Left renal cortex interstitium (tissue), 4 donors: Measurements from ENCODE around the gene KCTD5. TPM values are rescaled to one million over a fixed set of nuclear protein-coding genes. Genes with fewer than 3 reads are reported as not detected.
"Not testable (repeated sequence)": the region's sequence is repeated elsewhere in the genome, so short reads cannot be mapped to it uniquely, and the experiment has no call there.

ENCODE experiments used
- DNase-seq, 4 donors: peaks; one replicate each; pipeline ENCODE4 v3.0.0-alpha.2; 2013; ENCODE audit warnings: low read depth in 4 of 4, low spot score in 2 of 4, missing footprints in 1 of 4
- polyA plus RNA-seq, 4 donors: library from polyadenylated mRNA; unstranded; fragments of 120-200 nt; gene quantifications; one replicate each; pipeline ENCODE4 v1.2.1, GENCODE V29; 2013; ENCODE audit not compliant: insufficient read length in 4 of 4

KCTD5 gene
- polyA plus RNA-seq, 4 donors, result 22.0 to 26.5 (median 23.4) TPM

DNA sequence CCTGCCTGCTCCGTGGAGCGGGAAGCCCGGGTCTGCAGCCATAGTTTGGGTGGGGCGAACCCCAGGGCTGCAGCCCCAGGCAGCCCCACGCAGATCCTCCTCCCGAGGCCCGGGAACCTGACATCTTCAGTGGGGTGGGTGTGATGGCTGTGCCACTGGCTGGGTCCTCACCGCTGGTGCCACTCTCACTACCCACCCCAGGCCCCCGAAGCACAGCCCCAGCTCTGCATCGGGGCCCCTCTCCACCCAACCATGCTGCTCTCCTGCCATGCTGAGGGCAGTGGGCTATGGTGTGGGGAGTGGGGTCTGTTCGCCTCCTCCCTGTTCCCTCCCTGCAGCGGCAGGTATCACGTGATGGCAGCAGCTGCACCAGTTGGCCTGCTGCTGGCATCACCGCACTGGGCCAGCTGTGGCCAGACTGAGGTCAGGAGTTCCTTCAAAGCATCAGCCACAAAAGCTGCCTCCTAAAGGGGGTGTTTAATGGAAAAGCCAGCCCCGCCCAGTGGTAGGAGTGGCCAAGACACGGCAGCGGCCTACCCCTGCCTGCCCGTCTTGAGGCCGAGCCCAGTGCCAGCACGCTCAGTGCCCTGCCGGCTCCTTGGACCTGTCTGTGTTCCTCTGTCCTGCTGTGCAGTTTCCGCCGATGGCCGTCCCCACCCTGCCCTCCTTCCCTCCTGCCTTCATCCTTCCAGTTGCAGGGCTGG, 10.8 kb downstream of the KCTD5 start:
- no peak for DNase-seq

GRCh38 chr16:2696601-2697250, 14.4 kb downstream of the KCTD5 start:
- not testable (repeated sequence) for DNase-seq

DNA sequence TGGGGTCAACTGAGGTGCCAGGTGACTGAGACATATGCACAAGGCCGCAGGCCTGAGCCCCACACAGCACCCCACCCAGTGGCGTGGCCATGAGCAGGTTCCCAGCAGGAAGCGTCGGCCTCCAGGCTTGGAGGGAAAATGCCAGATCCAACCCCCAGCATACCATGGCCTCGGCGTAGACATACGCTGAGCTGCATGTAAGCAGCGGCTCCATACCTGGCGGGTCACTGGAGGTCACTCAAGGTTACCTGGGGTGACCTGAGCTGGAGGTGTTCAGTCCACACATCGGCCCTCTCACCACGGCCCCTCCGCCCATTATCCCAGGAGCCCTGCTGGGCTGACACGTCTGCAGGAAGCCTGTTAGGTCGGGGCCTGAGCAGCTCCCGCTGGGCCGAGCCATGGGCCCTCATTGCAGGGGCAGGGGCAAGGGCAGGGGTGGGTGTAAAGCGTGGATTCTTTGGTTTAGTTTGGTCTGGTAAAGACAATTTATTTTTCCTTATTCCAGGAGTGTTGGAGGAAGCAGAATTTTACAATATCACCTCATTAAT, 15.2 kb downstream of the KCTD5 start:
- no peak for DNase-seq

GRCh38 chr16:2698103-2698870, 16.0 kb downstream of the KCTD5 start:
- no peak for DNase-seq

- no peak for DNase-seq
Observed at GRCh38 chr16:2698965-2699750, 16.8 kb downstream of the KCTD5 start.

GRCh38 chr16:2699791-2700600, 17.7 kb downstream of the KCTD5 start:
- DNase-seq, result no peak

DNA sequence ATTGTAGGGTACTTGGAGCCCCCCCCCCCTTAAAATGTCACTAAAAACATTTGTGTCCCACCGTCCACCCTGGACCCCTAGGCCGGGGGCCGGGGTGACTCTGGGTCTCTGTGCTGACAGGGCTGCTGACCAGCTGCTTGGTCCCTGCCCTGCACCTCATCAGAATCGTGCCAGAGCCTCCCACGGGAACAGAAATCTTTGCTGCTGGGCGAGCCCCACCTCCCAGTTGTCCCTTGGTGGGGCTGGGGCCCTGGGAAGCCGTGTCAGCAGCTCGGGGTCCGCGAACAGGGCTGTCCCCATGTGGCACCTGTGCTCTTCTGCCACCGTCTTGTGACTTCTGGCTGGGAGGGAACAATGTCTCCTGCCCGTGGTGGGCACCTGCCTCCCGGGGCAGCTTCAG, 18.5 kb downstream of the KCTD5 start:
- DNase-seq, result no peak

DNA sequence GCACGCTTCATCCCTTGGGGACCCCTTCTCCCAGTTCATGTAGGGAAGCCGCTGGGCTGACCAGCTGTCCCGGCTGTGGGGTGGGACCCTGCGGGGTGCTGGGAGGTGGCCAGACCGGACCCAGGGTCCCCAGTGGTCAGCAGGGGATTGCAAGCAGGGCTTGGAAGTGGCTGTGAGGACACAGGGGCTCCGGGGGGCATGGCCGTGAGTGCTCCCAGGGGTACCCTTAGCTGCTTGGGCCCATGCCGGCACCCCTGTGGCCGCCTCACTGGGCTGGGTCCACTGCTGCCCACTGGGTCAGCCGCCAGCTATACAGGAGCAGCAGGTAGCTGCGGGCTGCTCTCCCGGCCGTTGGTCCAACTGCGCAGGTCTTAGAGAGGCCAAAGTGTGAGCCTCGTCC, 18.9 kb downstream of the KCTD5 start:
- no peak for DNase-seq

- no peak for DNase-seq
Observed at GRCh38 chr16:2701713-2702437, 19.6 kb downstream of the KCTD5 start.

GRCh38 chr16:2702438-2702825, 20.1 kb downstream of the KCTD5 start:
- DNase-seq, result no peak

GRCh38 chr16:2702871-2703745, 20.8 kb downstream of the KCTD5 start:
- DNase-seq, result no peak

DNA sequence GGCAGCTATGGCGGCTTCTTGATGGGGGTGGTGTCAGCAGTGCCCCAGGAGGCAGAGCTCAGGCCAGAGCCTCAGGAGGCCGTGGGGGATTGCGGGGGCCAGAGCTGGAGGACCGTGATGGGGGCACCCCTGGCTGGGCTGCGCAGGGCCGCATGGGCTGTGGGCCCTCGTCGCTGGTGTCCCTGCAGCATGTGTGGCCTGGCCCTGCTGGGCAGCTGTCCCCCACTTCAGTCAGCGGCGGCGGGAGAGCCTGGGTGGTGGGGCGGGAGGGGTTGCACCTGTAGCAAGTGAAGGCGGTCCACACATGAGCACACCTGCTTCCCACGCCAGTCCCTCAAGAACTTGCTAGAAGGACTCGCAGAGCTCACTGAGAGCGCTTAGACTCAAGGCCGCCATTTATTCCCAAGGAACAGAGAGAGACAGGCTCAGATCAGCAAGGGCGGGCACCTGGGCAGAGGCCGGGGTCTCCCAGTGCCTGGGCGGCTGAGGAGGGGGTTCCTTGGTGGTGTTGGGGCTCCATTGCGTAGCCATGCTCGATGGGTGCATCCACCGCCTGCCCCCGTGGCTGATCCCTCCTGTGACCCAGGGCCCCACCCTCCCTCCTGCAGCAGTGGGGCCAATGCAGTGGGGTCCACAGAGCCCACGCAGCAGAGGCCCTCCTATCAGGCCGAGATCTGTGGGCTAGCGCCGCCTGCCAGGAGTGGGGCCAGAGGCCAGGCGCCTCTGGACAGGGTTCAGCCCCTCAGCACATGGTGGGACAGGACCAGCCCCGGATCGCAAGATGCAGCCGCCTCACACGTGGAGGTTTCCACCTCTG, 22.1 kb downstream of the KCTD5 start:
- DNase-seq, result no peak

GRCh38 chr16:2704983-2705275, 22.6 kb downstream of the KCTD5 start:
- no peak for DNase-seq

DNA sequence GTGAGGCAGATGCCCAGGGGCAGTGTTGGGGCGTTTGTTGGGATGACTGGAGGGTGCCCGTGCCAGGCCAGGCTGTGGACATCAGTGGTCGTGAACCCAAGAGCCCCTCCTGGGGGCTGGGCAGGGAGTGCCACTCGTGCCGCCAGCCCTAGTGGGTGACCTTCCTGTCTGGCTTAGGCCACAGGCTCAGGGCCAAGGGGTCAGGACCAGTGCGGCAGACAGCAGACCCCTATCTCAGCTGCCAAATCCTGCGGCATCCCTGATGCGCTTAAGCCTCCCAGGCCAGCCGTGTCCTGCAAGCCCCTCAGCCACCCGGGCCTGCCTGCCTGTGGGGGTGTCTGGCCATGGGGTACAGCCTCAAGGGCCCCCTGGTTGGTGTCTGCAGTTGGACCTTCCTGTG, 23.0 kb downstream of the KCTD5 start:
- no peak for DNase-seq

- no peak for DNase-seq
Observed at GRCh38 chr16:2706085-2706484, 23.8 kb downstream of the KCTD5 start.

GRCh38 chr16:2706611-2707311, 24.4 kb downstream of the KCTD5 start:
- DNase-seq, result no peak
